ENCODE measurements around the gene OR5K1.

OR5K1 gene

DNA sequence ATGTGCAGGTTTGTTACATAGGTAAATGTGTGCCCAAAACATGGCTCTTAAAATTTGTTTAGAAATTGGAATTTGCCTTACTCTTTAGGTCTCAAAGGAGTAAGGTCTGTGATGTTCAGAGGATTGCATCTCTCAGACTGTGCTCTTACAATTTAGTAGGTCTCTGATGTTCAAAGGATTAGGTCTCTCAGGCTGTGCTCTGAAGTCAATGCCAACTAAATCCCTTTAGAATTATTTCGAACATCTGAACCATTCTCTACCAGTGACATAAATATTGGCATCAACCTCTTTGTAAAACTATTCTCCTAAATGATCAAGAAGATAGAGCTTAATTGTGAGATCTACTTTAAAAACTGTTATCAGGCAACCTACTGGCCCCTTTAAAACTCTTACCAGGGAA is at the start of gene OR5K1:
Gene OR5K1 (plus strand): TSS at position 301 of the 400 bp plus-strand sequence. CDS start 6,376 bp downstream, outside the sequence.
- no peak for DNase-seq

- no peak for DNase-seq
Observed at GRCh38 chr3:98432575-98432974, 30.4 kb upstream of the OR5K1 start.

DNA sequence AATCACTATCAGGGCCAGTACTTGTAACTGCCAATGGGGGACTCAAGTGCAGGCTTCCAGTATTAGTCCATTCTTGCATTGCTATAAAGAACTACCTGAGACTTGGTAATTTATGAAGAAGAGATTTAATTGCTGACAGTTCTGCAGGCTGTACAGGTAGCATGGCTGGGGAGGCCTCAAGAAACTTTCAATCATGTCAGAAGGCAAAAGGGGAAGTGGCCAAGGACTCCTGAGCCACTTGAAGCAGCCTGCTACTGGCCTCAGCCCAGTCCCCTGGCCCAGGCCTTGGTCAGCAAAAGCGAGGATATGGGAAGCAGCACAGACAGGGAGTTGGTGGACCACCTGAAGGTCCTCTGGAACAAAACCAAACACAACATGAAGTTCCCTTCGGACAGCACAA is 29.2 kb upstream of the OR5K1 start:
- DNase-seq: no peak

GRCh38 chr3:98434412-98434811 is 28.6 kb upstream of the OR5K1 start:
- DNase-seq: no peak

- DNase-seq: no peak
Observed at GRCh38 chr3:98440283-98440682, 22.7 kb upstream of the OR5K1 start.

DNA sequence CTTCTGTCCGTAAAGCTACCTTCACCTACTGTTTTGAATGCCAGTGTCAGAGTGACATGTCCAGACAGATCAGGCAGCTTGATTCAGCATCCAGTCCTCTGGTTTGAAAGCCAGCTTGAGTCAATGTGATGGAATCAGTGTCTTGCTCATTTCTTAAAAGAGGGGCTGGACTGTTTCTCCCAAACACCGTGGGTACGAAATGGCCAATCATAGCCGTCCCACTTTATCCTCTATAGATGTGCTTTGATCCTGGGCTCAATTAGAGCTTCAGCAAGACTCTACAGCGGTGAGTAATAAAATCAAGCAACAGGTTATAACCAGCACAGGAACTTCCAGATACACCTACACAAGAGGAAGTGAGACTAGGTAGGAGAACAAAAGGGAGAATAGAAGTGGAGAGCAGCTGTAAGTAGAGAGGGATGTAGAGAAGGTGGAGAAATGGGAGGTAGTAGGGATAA is 17.0 kb upstream of the OR5K1 start:
- no peak for DNase-seq

- DNase-seq: no peak
Observed at GRCh38 chr3:98449606-98450193, 13.3 kb upstream of the OR5K1 start.

DNA sequence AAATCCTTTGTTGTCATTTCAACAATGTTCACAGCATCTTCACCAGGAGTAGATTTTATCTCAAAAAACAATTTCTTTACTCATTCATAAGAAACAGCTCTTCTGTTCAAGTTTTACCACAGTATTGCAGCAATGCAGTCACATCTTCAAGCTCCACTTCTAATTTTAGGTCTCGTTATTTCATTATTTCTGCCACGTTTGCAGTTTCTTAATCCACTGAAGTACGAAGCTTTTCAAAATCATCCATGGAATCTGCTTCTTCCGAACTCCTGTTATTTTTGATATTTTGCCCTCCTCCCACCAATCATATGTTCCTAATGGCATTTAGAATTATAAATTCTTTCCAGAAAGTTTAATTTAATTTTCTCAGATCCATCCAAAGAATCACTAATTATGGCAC is 12.6 kb upstream of the OR5K1 start:
- DNase-seq: no peak

DNA sequence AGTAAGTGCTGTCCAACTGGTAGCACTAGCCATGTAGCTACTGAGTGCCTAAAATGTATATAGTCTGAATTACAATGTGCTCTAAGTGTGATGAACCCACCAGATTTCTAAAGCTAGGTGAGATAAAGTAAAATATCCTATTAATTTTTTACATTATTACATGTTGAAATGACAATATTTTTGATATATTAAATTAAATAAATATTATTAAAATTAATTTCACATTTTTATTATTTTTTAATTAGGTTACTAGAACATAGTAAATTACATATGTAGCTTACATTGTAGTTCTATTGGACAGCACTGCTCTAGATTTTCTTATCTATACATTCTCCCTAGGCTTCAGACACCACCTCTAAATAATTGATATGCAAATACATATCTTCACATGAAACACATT is 9.2 kb upstream of the OR5K1 start:
- no peak for DNase-seq

DNA sequence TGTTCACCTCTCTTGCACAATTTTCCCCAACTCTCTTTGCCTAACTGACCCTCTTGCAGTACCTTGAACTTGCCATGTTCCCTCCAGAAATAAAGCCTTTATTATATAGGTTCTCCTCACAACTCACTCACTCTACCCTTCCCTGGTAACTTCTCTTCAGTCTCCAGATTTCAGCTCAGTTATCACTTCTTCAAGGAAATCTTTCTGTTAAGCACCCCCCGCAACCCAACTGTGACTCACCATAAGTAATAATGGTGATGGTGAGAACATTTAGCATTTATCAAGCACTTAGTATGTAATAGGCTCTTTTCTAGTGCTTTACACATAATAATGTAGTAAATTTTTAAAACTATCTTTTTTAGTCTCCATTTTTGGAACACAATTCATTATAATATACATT is 8.1 kb upstream of the OR5K1 start:
- DNase-seq: no peak

- DNase-seq: no peak
Observed at GRCh38 chr3:98457543-98457942, 5.5 kb upstream of the OR5K1 start.

DNA sequence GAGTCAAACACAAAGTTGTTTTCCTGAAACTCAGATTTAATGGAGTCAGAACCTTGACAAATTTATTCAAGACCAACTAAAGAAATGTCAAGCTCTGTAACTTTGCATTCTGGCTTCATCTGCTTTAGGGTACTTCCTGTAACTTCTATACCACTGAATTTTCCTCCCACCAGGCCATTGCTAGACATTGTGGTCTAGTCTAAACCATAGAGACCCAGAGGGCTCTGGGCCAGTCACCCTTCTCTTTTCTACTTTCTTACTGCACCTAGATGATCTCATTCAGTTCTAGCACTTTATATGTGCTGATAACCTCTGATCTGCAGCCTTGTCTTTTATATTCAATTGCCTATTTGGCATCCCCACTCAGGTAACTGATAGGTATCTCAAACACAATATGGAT is 2.8 kb upstream of the OR5K1 start:
- no peak for DNase-seq

DNA sequence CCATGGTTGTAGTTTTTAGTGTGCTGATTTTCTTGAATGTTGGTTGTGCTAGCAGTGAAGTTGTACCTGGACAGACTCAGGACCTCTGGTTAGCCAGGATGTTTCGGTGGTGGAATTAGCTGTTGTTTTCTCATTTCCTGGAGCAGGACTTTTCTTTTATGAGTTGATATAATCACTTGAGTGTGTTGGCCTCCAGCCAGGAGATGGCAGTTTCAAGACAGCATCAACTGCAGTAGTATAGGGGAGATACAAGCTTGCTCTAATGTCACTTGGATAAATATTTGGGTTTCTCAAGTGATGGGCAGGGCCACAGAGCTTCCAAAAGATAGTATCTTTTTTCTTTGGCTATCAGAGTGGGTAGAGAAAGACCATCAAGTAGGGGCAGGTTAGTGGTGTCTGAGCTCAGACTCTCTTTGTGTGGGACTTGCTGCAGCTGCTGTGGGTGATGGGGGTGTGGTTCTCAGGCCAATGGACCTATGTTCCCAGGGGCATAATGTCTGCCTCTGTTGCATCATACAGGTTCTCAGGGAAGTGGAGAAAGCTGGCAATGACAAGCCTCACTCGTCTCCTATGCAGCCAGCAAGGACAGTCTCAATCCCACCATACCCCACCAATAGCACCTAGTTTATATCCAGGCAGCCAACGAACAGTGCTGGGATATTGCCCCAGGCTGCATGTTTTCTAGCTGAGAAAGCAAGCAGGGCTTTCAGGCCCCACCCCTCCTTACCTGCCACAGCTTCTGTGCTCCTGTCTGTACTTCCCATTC is 19.9 kb downstream of the OR5K1 start:
- DNase-seq: no peak

DNA sequence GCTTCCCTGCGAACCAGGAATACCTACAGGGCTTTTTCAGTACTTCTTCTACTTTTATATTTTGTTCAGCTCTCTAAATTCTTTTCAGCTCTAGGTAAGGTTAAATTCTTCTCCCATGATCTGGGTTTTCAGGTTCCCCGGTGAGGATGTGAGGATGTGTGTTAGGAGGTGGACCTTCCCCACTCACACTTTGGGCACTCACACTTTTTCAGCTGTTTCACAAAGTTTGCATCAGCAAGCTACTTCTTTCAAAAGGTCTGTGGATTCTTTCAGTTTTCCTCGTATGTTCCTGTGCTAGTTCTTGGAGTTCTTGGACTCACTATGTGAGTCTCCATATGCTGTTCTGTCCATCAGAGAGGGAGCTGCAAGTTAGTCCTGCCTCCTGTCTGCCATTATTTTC is 20.6 kb downstream of the OR5K1 start:
- DNase-seq: no peak

GRCh38 chr3:98497381-98497780 is 34.4 kb downstream of the OR5K1 start, which contains the start of gene OR5K2:
Gene OR5K2, plus strand, starts transcription at chr3:98497681. Its CDS starts 0 bp downstream, at chr3:98497681.
- DNase-seq: no peak

- no peak for DNase-seq
Observed at GRCh38 chr3:98500019-98500418, 37.0 kb downstream of the OR5K1 start.

GRCh38 chr3:98501270-98501669 is 38.3 kb downstream of the OR5K1 start:
- no peak for DNase-seq

- no peak for DNase-seq
Observed at GRCh38 chr3:98501863-98502576, 39.0 kb downstream of the OR5K1 start.

GRCh38 chr3:98504539-98504938 is 41.5 kb downstream of the OR5K1 start:
- DNase-seq: no peak

DNA sequence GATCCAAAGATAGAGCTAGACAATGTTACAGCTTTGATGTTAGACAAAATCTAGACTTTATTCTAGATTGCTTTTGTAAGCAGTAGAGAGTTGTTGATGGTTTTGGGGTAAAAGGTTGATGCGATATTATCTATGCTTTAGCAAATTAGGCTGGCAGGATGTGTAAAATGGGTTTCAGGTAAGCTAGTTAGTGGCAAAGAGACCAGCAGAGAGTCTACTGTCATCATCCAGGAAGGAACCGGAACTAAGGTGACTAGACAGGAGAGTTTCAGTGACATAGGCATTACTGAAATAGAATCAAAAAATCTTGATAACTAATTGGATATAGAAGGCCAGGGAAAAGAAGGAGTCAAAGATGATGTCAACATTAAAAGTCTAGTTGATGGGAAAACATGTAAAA is 45.6 kb downstream of the OR5K1 start:
- DNase-seq: no peak

- DNase-seq: no peak
Observed at GRCh38 chr3:98512576-98512975, 49.6 kb downstream of the OR5K1 start.

DNA sequence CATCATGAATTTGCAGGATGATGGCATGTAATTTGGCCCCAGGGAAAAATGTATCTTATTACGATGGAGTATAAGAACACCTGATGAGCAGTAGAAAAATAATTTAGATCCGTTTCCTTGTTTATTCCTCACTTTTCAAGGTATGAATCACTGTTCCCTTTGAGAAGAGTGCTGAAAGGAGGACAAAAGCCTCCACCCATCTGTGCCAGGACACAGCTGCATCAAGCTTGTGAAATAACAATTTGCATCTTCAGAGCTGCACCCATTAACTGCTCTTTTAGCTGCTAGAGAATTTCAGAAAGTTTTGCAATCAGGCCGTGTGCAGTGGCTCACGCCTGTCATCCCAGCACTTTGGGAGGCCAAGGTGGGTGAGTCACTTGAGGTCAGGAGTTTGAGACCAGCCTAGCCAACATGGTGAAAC is 50.1 kb downstream of the OR5K1 start:
- no peak for DNase-seq

DNA sequence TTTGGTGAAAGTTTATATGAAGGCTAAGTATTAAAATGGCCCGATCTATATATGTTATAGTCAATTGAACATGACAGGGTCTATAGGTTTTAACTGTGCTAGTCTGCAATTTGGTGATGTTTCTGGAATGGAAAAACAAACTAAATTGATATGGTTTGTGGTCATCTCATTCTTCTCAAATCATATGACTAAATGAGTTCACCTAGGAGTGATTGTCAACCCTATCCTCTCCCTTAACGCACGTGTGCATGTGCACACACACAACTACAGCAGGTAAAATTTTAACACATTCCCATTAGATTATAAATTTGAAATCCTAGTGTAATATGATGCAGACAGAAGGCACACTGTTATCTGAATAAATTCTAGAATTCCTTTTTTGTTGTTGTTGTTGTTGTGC is 50.7 kb downstream of the OR5K1 start:
- no peak for DNase-seq

DNA sequence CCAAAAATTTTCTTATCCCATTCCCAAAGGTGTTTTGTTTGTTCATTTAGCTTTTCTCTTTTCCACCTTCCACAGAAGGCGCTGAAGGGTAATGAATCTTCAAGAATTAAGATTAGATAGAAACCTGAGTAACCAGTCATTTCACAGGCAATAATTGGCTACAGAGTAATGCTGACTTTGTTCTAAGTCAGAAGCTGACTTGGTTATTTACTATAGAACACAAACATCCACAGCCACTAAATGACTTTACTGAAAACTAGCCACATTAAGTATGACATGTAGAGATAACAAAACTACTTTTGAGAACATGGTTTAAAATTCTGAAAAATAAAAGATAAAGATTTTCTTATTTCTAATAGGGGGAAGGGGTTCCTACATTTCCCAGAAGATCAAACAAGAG is 51.9 kb downstream of the OR5K1 start:
- no peak for DNase-seq

Data from NCI-H1930 (cell line).